ENCODE measurements around the gene ABL1. TPM values are rescaled to one million over a fixed set of nuclear protein-coding genes. Genes with fewer than 3 reads are reported as not detected.

The ABL1 gene
- total RNA-seq, 1 experiment from 2014 or later: 83.6 TPM

GRCh38 chr9:130866474-130866965 lies 31.5 kb downstream of the ABL1 start:
- Histone ChIP-seq H2BK15ac (ENCODE audit: low read depth, low read length) (no peak overlapping the region), H4K5ac (ENCODE audit: insufficient read length, low read depth, low read length) (no peak overlapping the region), H2BK120ac (ENCODE audit: low read depth, low read length, poor library complexity, severe bottlenecking) (no peak overlapping the region), H2AK5ac (ENCODE audit: insufficient read length, low read length) (no peak overlapping the region), H3K4me2 (ENCODE audit: insufficient read depth, insufficient read length, low read length) (no peak overlapping the region), H3K56ac (ENCODE audit: insufficient read length, low read depth, low read length) (no peak overlapping the region), H3K4ac (ENCODE audit: low read depth, low read length) (no peak overlapping the region), H4K91ac (ENCODE audit: insufficient read length, low read depth, low read length) (no peak overlapping the region), H3K23ac (ENCODE audit: insufficient read length, low read depth, low read length) (no peak overlapping the region), H3T11ph (ENCODE audit: low read length) (no peak overlapping the region), H3K9me3 (ENCODE audit: control insufficient read depth, low read depth, low read length) (no peaks in the 10 kb centered on the region), H3K23me2 (ENCODE audit: insufficient read length, low read depth, low read length, poor library complexity, severe bottlenecking) (no peaks in the 10 kb centered on the region), H2BK20ac (ENCODE audit: low read depth, low read length, poor library complexity, severe bottlenecking) (no peak overlapping the region), H4K20me1 (ENCODE audit: control insufficient read depth, insufficient read depth, insufficient read length) (no peaks in the 10 kb centered on the region), H3K27ac (ENCODE audit: insufficient read length, low read depth, low read length) (no peak overlapping the region), H2BK5ac (ENCODE audit: insufficient read length, low read length) (no peak overlapping the region), H2AFZ (ENCODE audit: low read length) (no peak overlapping the region), H3K9ac (ENCODE audit: extremely low read depth, insufficient read length, low read length) (no peak overlapping the region), H3K79me2 (ENCODE audit: insufficient read depth, low read length) (no peaks in the 10 kb centered on the region), H2BK12ac (ENCODE audit: insufficient read length, low read depth, low read length) (no peak overlapping the region), H4K8ac (replicated peaks; ENCODE audit: insufficient read length, low read depth, low read length) (no peak overlapping the region), H3K14ac (ENCODE audit: insufficient read depth, low read length) (no peak overlapping the region), H3K27me3 (ENCODE audit: insufficient read depth, low read length) (no peaks in the 10 kb centered on the region), H3K79me1 (ENCODE audit: insufficient read depth, low read depth, low read length, poor library complexity, severe bottlenecking) (no peaks in the 10 kb centered on the region), H3K4me1 (ENCODE audit: insufficient read depth, low read length) (no peaks in the 10 kb centered on the region), H3K18ac (ENCODE audit: insufficient read length, low read depth, low read length) (no peak overlapping the region)
- Mint-ChIP-seq H3K27me3 (ENCODE audit: low read depth) (no peaks in the 10 kb centered on the region), H3K4me1 (peaks cover 3 to 4% of the 10 kb centered on the region in 2 experiments; a peak in 2 of 4 replicates), H3K9me3 (no peaks in the 10 kb centered on the region), H3K4me3 (no peak overlapping the region), H3K27ac (peak overlapping the region in 2 of 3 experiments; percentile 29 to 34; a peak in 3 of 7 replicates), H3K36me3 (ENCODE audit: insufficient read depth in 1 of 3, low read depth in 3 of 3) (peaks cover 18 to 53% (median 45%) of the 10 kb centered on the region in 3 experiments; a peak in 6 of 7 replicates)
- peak; percentile 93 for DNase-seq
- WGBS (ENCODE audit: extremely low coverage, insufficient read length, low lambda C conversion rate): no CpG with 5 or more reads among the region's 4 CpGs
- peak; percentile 99 for TF ChIP-seq CTCF (conservative IDR thresholded peaks at IDR 0.05)
